Activated CD4-positive, alpha-beta T cell treated with anti-CD3 and anti-CD28 coated beads for 24 hours (primary cell): Measurements from ENCODE around the gene NFE2L1.
"Not testable (repeated sequence)": the region's sequence is repeated elsewhere in the genome, so short reads cannot be mapped to it uniquely, and the experiment has no call there.

ENCODE experiments used
- DNase-seq, 2 donors: peaks; one replicate each; pipeline ENCODE4 v3.0.0-alpha.2; 2020; ENCODE audit warnings: low read depth in 2 of 2

The NFE2L1 gene

DNA sequence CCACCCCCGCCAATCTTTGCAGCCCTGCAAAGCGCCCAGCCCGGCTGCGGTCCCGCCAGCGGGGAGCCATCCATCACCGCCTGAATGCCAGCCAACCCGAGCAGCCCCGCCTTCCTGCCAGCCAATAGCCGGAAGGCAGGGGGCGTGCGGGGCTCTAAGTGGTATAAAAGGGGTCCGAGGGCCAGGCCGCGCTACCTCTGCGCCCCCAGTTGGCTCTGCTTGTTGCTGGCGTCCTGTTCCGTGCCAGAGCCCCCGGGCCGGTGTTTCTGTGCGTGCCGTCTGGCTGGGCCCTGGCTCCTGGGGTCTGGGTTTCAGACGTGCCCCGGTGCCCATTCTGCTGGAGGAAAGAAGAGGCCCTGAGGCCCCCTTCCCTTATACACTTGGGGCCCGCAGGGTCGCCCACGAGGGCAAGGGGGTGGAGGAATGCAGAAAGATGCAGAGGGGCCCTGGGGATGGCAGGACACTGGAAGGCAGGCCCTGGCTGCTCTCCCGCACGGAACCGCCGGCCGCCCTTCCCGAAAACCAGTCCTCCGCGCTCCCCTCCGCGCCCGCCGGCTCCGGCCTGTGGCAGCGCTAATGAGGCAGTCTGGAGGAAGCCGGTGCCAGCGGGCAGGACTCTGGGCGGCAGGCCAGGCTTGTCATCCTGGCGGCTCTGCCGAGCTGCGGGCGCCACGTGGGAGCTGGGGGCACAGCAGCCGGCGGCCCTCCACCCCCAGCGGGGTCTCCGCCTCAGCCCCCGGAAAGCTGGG lies 24.6 kb upstream of the NFE2L1 start:
- DNase-seq, result peak in 1 of 2 donors; percentile 24

DNA sequence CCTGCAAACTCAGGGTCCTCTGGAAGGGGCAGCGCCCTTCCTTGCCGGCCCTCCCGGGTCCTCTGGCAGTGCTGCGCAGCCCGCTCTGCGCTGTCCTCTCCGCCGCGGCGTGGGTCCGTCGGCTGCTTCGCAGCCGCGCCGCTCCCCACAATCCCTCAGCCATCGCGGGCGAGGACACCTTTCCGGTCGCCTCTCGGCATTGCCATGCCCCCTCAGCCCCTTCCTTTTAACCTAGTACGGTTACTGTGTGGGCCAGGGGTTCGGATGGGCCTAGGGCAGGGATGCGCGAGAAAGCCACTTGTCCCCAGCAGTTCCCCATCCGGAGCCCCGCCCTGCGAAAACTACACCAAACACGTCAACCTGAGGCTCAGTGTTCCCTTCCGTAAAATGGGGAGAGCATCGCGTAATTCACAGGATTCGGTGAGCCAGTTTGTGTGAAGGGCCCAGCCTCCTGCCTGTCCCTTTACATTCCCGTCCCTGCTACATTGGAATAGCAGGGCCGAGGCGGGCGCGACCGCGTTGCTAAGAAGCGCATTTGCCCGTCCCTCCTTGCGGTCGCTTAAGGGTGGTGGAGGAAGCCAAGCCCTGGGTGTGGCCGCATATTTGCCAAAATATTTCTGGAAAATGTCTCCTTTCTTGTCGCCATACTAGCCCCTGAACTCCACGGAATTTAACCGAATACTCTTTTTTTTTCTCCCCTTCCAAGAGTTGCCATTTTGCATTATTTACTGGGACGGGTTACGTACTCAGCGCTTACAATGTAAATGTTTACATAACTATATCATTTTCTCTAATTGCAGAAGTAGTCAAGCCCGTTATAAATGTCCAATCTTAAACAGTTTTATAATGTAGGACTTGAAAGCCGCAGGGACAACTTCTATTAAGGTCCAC lies 23.8 kb upstream of the NFE2L1 start:
- peak in 1 of 2 donors; percentile 28 for DNase-seq

DNA sequence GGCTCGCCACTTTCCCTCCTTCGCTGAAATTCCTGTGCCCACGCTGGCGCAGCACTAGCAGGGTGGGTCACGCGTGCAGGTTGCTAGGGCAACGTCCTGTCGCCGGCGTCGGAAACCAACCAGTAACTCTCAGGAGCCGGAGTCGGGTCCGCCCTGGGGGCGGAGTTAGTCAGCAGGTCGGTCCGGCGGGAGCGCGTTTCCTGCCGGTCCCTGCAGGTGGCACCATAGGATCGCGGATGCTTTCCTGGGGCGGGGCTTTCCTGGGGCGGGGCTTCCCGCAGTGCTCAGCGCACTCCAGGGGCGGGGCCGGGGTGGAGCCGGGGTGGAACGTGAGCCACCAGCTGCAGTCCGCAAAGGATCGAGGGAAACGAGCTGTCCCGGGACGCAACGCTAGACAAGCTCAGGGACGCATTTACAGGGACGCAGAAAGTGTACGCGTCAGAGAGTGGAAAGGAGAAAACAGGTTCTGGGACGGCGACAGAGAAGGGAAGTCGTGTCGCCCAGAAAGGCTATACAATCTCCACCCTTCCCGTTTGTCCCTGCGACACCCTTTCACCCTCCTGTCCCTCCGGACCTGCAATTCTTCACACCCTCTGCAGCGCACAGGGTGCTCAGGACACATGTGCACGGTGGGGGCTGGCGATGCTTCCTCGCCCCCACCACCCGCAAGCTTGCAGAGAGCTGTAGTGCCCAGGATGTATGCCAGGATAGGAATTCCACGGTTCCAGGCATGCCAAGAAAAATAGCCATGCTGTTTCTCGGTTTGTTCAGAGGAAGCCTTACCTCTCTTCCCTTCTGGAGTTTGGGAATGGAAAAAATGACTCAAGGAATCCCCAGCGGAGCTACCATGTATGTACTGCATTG lies 22.9 kb upstream of the NFE2L1 start:
- peak; percentile 98 to 99 for DNase-seq

DNA sequence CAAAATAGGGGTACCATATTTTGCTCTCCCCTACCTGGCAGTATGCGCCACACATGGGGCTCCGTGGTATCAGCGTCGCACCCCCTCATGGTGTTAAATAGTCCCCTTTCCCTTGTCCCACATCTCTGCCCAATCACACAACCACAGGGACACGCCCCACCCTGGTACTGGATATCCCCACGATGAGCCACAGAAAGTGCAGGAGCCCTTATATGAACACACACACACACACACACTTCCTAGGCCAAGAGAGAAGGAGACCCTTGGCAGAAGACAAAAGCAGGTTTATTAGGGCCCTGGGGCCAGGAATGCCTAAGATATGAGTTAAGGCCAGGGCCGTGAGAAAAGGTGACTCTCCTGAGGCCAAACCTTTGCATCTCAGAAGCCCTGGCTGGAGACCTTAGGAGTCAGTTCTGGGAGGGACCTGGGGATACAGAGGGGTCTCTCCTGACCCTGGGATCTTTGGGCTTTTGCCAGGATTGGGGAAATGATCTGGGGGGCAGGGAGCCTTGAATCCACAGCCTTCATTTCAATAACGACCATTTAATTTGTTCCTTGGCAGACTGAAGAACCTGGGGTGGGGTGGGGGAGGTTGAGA lies 22.2 kb upstream of the NFE2L1 start:
- DNase-seq, result no peak

DNA sequence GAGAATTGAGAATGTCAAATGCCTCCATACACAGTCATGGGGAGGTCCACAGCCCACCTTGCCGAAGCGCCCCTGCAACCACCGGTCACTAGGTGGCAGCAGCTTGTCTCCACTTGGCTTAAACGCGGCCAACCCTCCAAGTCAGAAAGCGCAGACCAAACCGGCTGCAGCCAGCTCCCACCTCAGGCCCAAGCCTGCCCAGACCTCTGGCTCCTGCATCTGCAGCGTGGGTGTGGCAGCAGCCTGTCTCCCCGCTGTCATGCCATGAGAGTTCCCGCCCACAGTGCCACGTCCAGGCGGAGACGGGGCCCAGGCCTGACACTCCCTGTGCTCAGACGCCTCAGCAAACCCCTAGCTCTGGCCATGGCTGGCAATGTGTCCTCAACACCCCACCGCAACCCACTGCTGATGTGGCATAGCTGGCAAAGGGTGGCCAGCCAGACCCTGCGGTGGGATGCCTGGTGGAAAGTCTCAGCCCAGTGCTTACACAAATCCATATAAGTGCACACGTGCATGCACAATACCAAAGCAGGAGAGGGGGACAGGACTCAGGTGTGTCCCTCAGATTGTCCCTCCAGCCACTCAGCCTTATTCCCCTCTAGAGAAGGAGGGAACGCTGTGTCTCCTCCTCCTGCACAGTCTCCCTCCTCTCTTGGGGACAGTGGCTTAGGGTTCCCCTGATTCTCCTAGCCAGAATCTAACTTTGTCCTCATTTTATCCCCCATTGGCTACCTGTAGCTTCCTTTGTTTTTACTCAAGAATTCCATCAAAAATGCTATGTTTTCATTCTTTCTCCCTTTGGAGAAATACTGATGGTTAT lies 21.4 kb upstream of the NFE2L1 start:
- DNase-seq, result peak; percentile 48 to 64

DNA sequence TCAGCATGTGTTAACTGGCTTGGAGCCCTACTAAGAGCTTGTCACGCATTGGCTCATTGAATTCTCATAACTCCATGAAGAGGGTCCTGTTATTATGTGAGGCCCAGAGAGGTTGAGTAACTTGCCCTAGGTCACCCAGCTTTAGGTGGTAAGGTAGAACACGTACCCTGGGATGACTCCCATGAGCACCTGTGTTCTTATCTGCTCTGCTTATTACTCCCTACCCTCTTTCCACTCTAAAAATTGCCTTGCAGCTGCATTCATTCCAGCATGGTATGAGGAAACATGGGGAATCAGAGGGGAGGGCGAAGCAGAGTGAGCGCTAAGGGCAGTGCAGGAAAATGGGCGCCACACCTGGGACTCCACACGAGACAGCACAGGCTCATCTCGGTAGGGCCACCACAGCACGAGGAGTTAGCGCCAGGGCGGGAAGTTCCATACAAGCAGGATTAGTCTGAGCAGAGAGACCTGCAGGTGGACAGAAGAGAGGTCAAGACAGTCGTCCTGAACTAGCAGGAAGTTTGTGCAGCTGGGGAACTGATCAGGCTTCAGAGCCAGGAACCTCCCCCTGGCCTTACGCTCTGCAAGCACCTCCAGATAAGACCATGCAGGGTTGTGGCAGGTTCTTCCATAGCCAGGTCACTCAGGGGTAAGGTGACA lies 20.7 kb upstream of the NFE2L1 start:
- no peak for DNase-seq

DNA sequence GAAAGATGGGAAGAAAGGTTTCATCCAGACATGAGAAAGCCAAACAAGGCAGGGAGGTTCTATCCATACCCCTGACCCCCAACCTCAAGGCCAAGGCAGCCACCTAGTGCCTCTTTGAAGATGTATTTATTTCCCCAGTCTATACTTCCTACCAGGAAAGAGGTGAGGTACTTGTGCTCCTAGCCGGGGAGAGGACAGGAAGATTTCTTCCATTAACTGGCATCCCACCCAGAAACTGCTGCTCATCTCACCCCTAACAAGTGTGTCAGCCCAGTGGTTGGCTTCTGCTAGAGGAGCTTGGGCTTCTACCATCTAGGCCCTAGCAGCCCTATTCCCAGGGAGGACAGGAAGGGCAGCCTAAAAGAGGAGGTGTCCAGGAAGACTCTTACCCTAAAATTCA lies 19.4 kb upstream of the NFE2L1 start:
- no peak for DNase-seq

DNA sequence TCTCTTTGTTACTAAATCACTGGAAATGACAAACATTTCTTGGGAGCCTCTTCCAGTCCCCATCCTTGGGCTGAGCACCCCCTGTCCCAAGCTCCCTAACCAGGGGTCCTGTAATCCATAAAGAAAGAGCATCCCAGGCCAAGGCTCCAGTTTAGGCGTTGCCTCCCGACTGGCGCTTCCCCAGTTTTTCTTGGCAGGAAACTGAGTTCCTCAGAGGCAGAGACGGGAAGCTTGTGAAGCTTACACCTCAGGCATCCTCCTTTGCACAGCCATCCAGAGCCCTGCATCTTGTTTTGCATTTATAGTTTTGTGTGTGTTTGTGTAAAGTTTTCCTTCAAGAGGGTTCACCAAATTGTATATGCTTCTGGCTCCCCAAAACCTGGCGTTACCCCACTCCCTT lies 17.6 kb upstream of the NFE2L1 start:
- DNase-seq, result no peak

DNA sequence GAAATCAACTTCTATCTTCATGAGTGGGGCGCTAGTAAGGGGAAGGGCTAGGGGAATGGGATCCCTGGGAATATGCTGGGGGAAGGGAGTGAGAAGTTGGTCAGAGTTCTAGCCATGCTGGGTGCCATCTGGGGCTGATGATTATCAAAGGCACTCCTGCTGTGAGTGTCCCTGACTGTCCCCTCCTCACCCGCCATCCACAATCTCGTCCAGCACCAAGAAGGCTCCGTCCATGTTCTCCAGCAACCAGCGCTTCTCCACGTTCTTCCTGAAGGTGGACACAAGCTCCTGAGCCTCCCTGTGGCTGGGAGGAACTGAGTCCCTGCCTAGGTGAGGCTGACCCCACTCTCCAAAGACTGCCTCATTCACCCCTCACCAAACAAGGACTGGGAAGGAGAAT lies 16.2 kb upstream of the NFE2L1 start:
- DNase-seq, result no peak

DNA sequence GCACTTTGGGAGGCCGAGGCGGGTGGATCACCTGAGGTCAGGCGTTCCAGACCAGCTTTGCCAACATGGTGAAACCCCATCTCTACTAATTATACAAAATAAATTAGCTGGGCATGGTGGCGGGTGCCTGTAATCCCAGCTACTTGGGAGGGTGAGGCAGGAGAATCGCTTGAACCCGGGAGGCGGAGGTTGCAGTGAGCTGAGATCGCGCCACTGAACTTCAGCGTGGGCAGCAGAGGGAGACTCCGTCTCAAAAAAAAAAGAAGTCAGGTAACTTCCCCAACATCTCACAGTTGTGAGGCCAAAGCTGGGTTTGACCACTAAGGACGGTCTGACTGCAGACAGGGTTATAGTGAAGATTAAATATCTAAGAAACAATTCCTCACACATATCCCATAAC lies 13.4 kb upstream of the NFE2L1 start:
- DNase-seq, result not testable (repeated sequence)

DNA sequence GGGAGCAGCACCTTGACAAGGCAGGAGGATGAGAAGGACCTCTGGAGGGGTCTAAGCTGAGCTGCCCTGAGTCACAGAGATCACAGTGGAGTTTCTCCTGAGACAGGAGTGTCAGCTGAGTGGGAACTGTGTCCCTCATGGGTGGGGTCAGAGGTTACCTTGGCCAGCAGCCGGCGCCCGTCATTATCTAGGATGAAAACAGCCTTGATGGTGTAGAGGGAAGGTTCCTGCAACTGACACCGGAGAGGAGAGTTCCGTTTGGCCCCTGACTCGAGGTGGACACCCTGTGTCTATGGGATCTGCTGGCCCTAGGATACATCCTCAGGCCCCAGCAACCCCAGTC lies 11.5 kb upstream of the NFE2L1 start:
- DNase-seq, result no peak

DNA sequence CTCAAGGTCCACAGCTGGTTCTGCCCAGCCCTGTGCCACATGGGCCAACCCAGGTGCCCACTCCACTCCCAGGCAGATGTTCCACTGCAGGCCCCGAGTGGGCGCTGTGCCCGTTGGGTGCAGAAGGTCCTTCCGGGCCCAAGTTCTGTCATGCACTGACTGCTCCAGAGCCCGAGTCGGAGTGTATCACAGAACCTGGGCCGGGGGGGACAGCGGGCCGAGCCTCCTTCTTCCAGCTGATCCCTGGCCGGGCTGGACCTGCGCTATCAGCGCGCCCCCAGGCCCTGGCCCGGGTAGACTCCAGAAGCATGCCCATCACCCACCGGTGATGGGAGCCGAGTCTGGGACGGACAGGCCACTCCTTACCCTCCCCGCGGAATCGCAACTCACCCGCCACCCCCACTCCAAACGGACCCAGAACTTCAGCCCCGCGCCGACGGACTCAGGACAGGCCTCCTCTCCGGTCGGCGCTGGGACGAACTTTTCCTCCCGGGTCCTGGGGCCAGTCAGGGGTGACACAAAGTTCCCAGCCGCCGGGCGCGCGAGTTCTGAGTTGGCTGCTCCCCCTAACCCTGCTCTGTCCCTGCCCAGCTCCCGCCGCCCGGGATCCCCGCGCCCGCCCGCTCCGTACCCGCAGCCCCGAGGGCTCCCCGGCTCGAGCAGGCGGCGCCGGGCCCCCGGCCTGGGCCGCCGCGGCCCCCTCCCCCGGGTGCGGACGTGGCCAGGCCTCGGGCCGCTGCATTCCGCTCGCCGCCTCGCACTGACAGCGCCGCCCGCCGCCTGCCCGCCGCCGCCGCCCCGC lies 10.9 kb upstream of the NFE2L1 start, which contains the start of gene COPZ2:
COPZ2 (minus strand) TSS at position 762 of the 802 bp plus-strand sequence; CDS start at position 742, 20 bp downstream.
- DNase-seq, result peak in 1 of 2 donors; percentile 47

DNA sequence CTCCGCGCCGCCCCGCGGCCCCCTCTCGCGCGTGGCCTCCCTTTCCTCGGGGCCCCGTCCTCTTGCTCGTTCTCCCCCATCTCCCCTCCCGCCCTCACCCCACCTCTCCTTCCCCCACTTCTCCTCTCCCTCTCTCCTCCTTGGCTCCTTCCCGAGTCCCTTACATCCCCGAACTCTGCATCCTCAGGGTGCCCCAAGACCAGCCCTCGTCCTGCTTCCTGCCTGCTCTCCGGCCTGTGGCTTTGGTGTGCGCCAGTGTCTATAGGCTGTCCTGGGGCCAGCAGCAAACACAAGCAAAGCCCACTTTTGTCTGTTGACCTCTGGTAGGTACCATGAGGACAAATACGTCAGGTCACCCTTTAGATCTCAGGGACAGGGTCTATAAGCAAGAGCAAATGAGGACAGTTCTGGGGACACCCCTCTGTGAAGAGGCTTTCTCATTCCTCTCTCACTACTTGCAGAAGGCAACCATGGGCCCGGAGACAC lies 10.3 kb upstream of the NFE2L1 start:
- no peak for DNase-seq

DNA sequence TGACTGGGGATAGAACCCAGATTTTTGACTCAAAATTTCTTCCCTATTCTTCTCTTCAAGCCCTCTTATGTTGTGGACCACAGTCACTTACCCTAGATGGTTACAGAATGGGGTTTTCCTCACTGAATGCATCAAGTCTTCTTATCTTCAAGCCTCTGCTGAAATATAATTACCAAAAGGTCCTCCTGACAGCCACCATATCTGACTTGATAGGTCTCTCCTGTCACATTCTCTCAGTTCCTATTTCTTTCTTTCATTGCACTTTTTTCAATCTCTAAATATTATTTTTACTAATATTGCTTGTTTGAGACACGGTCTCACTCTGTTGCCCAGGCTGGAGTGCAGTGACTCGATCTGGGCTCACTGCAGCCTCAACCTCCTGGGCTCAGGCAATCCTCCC lies 9.5 kb upstream of the NFE2L1 start:
- no peak for DNase-seq

DNA sequence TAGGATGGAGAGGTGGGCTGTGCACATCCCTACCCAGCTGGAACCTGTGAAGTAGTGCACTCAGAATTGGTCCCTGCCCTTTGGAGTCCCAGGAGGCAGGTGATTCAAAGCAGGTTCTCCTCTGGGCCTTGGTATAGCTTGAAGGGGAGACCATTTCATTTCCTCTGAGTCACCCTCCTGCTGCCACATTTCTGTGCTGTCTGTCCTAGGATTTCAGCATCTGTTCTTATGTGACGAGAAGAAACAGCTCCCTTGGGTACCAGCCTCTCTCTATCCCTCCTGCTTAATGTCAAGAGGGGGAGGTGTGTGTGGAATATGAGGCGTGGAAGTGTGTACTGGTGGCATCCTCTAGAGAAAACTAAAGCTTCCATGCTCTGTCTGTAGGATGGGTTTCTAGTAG lies 5.0 kb upstream of the NFE2L1 start:
- no peak for DNase-seq

DNA sequence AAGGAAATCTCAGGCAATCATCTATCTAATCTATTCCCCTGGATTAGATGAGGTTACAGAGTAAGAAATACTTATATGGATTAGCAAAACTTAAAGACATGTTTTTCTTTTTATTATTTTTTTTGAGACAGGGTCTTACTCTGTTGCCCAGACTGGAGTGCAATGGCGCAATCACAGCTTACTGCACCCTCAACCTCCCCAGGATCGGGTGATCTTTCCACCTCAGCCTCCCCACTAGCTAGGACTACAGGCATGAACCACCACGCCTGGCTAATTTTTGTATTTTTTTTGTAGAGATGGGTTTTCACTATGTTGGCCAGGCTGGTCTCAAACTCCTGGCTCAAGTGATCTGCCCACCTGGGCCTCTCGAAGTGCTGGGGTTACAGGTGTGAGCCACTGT lies 3.3 kb upstream of the NFE2L1 start:
- DNase-seq, result no peak

DNA sequence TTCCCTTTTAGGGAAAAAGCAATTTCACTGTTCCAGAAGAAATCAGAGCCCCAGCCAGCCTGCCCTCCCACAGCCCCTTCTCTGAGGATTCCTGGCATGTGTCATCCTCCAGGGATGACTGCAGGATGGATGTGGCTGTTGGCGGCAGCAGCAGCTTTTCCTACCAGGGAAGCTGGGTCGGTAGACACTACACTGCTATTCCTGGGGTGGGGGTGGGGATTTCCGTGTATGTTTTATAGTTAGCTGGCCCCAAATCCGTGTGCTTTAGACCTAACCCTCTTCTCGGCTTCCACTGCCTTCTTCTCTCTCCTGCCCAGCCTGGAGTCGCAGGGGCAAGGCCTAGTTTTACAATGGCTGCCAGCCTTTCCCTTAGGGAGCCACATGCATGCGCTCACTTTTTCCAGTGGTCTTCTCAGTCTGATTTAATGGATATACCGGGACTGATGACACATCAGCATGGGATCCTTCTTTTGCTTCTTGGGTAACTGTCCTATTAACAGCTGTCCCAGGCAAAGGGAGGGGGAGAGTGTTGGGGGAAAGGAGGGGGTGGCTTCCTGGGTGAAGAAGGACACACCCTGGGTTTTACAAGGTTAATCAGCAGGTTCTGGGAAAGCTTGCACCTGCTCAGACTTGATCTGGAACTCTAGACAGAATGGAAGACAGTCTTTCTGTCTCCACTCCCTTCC lies 2.7 kb upstream of the NFE2L1 start:
- DNase-seq, result no peak

DNA sequence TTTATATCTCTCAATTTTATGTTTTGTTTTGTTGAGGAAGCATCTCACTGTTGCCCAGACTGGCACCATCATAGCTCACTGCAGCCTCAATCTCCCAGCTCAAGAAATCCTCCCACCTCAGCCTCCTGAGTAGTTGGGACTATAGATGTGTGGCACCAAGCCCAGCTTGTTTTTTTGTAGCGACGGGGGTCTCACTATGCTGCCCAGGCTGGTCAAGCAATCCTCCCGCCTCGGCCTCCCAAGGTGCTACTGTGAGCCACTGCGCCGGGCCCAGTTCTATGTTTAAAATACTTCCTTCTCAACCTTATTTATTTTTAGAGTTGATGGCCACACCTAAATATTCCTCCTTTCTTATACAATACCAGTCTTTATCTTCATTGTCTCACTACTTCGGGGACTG lies 1.9 kb upstream of the NFE2L1 start:
- no peak for DNase-seq
